T1000 (cell line): ENCODE measurements around the gene CDKN2AIPNL.
"Not testable (repeated sequence)": the region's sequence is repeated elsewhere in the genome, so short reads cannot be mapped to it uniquely, and the experiment has no call there.

ENCODE experiments used
- DNase-seq: peaks from one replicate; lab custom pipeline; 2025; ENCODE audit warnings: mixed read lengths; lab: John Stamatoyannopoulos, UW

CDKN2AIPNL gene

GRCh38 chr5:134437847-134438581, 26.3 kb upstream of the CDKN2AIPNL start:
- DNase-seq = no peak

GRCh38 chr5:134437340-134437846, 25.7 kb upstream of the CDKN2AIPNL start:
- no peak for DNase-seq

DNA sequence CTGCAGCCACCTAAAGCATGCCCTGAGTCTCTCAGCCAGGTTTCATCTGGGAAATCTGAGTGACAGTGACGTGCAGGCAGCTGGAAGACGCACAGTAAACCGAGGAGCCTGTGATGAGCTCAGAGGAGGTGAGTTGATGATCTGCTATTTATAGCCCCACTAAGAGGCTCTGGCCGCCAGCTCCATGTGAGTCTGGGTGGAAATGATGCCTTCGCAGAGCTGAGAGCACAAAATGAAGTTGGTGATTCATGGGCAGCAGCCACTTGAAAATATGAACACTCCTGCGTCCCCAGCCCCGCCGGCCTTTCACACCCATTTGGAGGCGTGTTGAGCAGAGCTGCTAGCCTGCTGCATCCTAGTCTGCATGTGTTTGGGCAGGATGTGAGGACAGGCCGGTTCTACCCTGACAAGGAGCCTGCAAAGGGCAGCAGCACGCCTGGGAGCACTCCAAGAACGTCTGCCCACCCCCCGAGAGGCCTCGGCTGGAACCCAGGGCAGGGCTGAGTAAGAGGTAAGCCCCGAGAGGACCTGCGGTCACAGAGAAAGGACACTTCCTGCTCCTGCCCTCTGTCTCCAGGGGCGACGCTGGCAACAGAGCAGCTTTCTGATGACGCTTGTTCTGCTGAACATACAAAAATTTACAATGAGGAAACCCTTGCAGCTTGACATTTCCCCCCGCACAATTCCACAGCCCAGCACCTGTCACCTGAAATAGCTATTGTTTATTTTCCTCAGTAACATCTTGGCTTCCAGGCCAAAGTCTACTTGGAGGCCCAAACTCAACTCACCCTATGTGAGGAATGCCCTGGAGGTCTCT, 25.1 kb upstream of the CDKN2AIPNL start:
- peak; percentile 72 for DNase-seq

- DNase-seq = no peak
Measured at GRCh38 chr5:134435560-134435959, 23.9 kb upstream of the CDKN2AIPNL start.

- no peak for DNase-seq
Measured at GRCh38 chr5:134432677-134433359, 21.1 kb upstream of the CDKN2AIPNL start.

DNA sequence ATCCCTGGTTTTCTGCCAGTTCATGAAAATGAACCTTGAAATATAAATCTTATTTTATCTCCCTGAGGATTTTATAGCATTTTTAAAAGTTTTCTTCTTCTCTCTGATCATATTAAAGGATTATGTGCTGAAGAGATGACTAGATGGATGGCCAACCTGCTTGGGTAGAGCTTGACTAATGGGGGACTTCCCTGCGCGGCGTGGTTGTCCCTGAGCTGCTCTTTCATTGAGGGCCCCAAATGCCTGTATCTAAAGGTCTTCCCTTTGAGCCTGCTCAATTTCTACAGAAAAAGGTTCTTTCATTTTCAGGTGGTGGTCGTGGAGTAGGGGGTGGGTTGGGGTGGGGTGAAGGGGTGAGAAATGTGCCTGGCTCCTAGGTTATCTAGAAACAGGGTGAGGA, 20.5 kb upstream of the CDKN2AIPNL start:
- DNase-seq = no peak

GRCh38 chr5:134430001-134430569, 18.4 kb upstream of the CDKN2AIPNL start:
- no peak for DNase-seq

GRCh38 chr5:134427540-134428041, 15.9 kb upstream of the CDKN2AIPNL start:
- DNase-seq = no peak

DNA sequence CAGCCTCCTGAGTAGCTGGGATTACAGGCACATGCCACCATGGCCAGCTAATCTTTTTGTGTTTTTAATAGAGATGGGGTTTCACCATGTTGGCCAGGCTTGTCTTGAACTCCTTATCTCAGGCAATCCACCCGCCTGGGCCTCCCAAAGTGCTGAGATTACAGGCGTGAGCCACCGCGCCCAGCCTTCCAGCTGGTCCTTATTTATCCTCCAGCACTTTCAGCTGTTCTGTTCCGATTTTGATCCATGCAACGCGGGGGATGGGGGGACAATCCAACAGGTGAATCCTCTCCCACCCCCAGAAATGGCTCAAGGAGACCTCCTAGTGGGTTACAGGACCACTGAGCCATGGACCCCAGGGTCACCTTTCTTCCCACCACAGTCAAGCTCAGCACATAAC, 14.7 kb upstream of the CDKN2AIPNL start:
- DNase-seq = no peak

DNA sequence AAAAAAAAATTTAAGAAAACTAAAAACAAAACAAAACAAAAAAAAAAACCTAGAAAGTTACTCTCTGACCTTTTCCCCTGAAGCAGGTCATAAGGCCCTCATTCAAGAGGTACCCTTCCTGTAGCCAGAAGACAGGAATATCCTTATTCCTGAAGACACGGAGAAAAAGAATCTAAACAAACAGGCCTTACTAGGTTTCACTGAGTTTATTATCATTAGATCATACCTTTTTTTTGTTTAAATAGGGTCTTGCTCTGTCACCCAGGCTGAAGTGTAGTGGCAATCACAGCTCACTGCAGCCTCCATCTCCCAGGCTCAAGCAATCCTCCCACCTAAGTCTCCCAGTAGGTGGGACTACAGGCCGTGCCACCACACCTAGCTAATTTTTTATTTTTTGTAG, 11.7 kb upstream of the CDKN2AIPNL start:
- no peak for DNase-seq

DNA sequence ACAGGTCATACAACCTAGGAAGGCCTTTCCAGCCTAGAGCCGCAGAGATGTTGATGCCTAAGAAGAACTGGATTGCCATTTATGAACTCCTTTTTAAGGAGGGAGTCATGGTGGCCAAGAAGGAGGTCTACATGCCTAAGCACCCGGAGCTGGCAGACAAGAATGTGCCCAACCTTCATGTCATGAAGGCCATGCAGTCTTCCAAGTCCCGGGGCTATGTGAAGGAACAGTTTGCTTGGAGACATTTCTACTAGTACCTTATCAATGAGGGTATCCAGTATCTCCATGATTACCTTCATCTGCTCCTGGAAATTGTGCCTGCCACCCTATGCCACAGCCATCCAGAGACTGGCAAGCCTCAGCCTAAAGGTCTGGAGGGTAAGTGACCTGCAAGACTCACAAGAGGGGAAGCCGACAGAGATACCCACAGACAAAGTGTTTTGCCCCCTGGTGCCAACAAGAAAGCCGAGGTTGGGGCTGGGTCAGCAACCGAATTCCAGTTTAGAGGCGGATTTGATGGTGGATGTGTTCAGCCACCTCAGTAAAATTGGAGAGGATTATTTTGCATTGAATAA, 11.2 kb upstream of the CDKN2AIPNL start:
- no peak for DNase-seq

DNA sequence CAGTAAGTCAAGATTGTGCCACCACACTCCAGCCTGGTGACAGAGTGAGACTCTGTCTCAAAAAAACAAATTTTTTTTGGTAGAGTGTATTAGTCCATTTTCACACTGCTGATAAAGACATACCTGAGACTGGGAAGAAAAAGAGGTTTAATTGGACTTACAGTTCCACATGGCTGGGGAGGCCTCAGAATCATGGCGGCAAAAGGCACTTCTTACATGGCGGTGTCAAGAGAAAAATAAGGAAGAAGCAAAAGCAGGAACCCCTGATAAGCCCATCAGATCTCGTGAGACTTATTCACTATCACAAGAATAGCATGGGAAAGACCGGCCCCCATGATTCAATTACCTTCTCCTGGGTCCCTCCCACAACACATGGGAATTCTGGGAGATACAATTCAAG, 9.4 kb upstream of the CDKN2AIPNL start:
- DNase-seq = not testable (repeated sequence)

GRCh38 chr5:134420343-134420742, 8.7 kb upstream of the CDKN2AIPNL start:
- DNase-seq = no peak

GRCh38 chr5:134418958-134419357, 7.3 kb upstream of the CDKN2AIPNL start:
- no peak for DNase-seq

DNA sequence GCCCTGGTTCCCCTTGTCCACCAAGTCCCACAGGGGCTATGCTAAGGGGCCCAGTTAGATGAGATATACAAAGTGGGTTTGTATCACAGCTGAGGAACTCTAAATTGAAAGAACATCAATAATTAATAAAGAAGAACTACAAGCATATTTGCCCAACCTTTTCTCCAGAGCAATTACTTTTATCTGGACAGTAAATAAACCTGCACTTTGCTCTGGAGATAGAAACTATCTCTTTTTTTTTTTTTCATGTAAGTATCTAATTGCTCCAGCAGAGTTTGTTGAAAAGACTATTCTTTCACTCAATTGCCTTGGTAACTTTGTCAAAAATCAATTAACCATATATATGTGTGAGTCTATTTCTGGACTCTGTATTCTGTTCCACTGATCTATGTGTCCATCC, 6.0 kb upstream of the CDKN2AIPNL start:
- DNase-seq = no peak

GRCh38 chr5:134413046-134413445, 1.4 kb upstream of the CDKN2AIPNL start:
- no peak for DNase-seq

DNA sequence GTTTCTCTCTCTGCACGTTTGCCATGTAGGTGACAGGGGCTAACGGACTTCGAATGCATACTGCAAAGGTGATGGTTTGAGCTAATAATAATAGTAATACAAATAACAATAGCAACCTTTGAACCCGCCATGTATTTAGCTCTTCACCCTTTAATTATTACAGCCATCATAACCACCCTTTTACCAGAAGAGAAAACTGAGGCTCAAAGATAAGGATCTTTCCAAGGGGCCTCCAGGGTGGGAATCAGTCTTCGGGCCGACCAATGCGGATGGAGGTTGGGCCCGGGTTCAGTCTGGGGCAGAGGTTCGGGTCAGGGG, 494 bp downstream of the CDKN2AIPNL start:
- no peak for DNase-seq

GRCh38 chr5:134410822-134411221, 859 bp downstream of the CDKN2AIPNL start:
- no peak for DNase-seq

DNA sequence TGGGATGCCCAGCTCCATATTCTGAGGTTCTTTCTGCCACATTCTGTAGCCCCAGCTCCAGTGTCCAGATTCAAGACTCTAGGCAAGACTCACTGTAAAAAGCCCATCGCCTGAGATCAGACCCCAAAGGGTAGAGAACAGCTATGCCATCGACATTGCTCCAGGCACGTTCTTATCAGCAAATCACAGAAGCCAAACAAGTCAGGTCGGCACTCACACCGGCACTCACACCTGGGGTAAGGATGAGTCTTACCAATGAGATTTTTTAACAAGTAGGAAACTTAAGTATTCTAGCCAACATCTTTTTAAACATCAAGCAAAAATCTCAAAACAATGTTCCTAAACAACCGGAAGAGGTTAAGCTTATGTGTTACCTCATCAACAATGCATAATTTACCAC, 2.4 kb downstream of the CDKN2AIPNL start:
- DNase-seq = no peak

DNA sequence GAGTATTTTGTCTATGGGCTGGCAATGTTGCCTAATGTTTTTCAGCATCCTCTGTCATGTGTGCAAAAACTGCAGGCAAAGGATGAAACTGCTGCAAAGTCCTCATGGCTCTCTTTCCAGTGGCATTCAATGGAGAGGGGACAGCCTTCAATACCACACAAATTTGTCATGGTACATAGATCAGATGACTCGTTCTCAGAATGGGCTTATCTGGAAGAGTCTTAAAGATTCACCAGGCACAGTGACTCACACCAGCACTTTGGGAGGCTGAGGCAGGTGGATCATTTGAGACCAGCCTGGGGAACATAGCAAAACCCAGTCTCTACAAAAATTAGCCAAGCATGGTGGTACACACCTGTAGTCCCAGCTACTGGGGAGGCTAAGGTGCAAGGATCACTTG, 5.3 kb downstream of the CDKN2AIPNL start:
- DNase-seq = no peak

DNA sequence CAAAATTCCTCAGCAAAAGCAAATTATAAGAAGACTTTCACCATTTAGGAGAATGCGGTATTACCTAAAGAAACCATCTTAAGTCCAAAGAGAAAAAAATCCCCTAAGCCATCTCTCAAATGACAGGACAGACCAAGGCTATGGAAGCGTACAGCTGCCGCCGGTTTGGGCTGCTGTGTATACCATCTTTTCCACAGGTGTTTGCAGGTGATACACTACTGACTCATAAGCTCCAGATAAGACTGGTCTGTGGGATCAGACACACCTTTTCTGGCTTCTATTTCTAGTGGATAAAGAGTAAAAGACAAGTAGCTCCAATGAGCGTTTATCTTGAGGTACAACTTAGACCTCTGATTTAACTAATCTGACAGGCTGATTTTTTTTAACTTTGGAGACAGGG, 7.7 kb downstream of the CDKN2AIPNL start:
- DNase-seq = no peak

GRCh38 chr5:134398609-134399155, 13.0 kb downstream of the CDKN2AIPNL start:
- no peak for DNase-seq
